Right hindlimb (tissue), 1 donor: ENCODE data around the gene DLL1.
"Not testable (repeated sequence)": the region's sequence is repeated elsewhere in the genome, so short reads cannot be mapped to it uniquely, and the experiment has no call there.

Experiments
- DNase-seq: peaks from one replicate; pipeline ENCODE4 v3.0.0-alpha.2; 2018

DLL1 gene, protein sequence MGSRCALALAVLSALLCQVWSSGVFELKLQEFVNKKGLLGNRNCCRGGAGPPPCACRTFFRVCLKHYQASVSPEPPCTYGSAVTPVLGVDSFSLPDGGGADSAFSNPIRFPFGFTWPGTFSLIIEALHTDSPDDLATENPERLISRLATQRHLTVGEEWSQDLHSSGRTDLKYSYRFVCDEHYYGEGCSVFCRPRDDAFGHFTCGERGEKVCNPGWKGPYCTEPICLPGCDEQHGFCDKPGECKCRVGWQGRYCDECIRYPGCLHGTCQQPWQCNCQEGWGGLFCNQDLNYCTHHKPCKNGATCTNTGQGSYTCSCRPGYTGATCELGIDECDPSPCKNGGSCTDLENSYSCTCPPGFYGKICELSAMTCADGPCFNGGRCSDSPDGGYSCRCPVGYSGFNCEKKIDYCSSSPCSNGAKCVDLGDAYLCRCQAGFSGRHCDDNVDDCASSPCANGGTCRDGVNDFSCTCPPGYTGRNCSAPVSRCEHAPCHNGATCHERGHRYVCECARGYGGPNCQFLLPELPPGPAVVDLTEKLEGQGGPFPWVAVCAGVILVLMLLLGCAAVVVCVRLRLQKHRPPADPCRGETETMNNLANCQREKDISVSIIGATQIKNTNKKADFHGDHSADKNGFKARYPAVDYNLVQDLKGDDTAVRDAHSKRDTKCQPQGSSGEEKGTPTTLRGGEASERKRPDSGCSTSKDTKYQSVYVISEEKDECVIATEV

GRCh38 chr6:170290296-170291128 lies at the start of gene DLL1:
Gene DLL1, minus strand, starts transcription at chr6:170291078. Its CDS starts 939 bp downstream, at chr6:170290139.
- DNase-seq = peak; percentile 70

- DNase-seq = not testable (repeated sequence)
These were observed 44.3 kb upstream of the DLL1 start for GRCh38 chr6:170335199-170335598.

GRCh38 chr6:170329321-170329720 lies 38.4 kb upstream of the DLL1 start:
- DNase-seq = no peak

- no peak for DNase-seq
These were observed 26.8 kb upstream of the DLL1 start for GRCh38 chr6:170317718-170318117.

DNA sequence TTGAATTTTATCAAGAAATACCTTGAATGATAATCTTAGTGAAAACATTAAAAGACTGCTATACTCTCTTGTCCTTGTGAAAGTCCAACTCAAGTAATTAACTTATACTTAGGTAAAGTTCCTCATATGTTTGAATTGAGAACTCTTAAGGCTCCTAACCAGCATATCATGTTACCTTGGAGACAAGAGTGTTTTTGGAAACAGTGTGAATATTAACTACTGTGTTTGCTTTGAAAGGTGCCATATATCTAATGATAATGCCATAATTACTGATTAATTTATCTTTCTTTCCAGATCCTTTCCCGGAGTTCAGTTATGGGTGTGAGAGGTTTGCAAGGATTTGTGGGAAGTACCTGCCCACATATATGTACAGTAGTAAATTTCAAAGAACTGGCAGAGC lies 26.2 kb upstream of the DLL1 start:
- DNase-seq = no peak

- DNase-seq = no peak
These were observed 25.2 kb upstream of the DLL1 start for GRCh38 chr6:170316071-170316470.

DNA sequence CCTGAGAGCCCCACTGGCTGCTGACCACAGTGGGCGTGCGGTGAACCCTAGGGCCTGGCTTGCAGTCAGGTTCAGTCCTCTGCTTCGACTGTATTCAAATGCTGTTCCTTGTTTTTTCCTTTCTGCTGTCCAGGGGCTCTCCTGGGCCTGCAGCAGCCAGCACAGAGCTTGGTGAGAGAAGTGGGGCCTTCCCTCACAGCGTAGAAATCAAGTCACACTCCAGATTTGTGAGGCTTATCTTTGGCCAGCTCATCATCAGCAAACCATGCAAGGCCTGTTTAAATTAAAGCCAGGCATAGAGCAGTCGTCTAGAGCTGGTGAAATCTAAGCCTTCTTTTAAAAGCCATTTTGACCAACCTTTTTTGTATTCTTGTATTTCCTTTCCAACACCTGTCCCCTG lies 24.1 kb upstream of the DLL1 start:
- DNase-seq = no peak

DNA sequence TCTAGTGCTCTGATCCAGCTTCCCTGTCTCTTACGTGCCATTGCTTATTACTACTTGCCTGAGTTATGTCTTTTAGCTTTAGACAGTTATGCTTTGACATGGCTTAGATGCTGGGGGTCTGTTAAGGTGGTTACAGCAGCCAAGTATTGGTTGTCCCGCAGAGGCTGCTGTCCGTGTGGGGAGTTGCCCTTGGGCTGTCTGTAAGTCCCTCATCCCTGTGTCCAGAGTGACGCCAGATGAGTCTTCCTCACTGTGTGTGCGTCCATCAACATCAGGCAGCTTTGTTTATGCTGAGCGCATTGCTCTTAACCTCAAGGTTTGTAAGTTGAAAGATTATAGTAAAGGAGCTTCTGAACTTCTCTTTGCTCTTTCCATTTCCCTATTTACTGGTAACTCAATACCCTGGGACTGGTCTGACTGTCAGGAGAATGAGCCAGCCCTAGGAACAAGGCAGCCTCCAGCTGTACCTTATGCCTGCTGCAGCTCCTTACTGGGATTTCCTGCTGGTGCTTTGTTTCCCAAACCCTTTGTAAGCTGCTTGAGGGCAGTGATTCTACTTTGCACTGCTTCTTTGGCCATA lies 22.9 kb upstream of the DLL1 start:
- no peak for DNase-seq

GRCh38 chr6:170312876-170313275 lies 22.0 kb upstream of the DLL1 start:
- no peak for DNase-seq

DNA sequence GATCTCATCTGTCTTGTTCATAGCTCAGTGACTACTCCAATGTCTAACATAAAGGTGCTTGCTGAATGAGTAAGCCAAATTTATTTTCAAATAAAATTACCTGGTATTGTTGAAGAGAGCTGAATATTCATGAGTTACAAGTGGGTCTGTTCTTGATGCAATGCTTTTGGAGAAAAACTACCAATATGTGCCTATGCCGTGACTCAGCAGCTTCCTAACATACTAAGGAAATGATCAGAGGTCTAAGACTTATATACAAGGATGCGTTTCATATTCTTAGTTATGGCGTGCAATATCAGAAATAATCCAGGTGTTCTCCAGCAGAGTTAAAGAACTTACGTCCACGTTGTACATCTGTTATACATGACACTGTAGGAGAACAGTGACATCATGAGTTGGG lies 20.8 kb upstream of the DLL1 start:
- no peak for DNase-seq

- DNase-seq = no peak
These were observed 17.9 kb upstream of the DLL1 start for GRCh38 chr6:170308761-170309160.

GRCh38 chr6:170307080-170307545 lies 16.2 kb upstream of the DLL1 start:
- peak; percentile 30 for DNase-seq

- peak; percentile 98 for DNase-seq
These were observed 15.6 kb upstream of the DLL1 start, which contains the start of gene FAM120B for GRCh38 chr6:170306324-170307079. Gene FAM120B, plus strand, starts transcription at chr6:170306758. Its CDS starts 10,633 bp downstream, at chr6:170317391.

DNA sequence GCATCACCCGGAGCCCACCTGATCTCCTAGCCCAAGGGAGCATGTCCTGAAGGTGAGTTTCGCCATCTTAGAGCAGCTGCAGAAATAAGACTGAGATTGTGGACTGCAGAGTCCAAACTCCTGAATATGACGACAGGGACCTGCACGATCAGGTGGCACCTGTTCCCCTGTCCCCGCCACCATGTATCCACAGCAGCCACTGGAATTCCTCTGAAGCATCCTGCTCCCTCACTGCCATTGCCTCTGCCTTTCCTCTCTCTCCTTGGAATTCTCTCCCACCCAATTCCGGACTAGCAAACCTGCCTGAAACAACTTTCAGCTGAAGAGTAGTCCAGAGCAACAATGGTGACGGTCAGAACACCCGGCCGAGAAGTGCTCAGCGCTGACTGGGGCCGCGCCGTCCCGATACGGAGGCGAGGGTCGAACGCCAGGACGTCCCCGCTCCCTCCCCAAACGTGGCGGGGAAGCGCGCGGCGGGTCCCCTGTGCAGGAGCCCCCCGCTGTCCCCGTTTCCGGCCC lies 15.0 kb upstream of the DLL1 start:
- DNase-seq = no peak

DNA sequence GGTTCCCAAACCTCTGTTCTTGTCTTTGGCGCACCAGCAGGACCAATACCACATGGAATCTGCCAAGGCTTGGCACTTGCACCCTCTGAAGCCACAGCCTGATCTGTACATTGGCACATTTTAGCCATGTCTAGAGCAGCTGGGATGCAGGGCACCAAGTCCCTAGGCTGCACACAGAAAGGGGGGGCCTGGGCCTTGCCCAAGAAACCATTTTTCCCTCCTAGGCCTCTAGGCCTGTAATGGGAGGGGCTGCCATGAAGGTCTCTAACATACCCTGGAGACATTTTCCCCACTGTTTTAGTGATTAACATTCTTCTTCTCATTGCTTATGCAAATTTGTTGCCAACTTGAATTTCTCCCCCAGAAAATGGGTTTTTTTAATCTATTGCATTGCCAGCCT lies 10.3 kb upstream of the DLL1 start:
- no peak for DNase-seq

- no peak for DNase-seq
These were observed 7.8 kb upstream of the DLL1 start for GRCh38 chr6:170298688-170299087.

DNA sequence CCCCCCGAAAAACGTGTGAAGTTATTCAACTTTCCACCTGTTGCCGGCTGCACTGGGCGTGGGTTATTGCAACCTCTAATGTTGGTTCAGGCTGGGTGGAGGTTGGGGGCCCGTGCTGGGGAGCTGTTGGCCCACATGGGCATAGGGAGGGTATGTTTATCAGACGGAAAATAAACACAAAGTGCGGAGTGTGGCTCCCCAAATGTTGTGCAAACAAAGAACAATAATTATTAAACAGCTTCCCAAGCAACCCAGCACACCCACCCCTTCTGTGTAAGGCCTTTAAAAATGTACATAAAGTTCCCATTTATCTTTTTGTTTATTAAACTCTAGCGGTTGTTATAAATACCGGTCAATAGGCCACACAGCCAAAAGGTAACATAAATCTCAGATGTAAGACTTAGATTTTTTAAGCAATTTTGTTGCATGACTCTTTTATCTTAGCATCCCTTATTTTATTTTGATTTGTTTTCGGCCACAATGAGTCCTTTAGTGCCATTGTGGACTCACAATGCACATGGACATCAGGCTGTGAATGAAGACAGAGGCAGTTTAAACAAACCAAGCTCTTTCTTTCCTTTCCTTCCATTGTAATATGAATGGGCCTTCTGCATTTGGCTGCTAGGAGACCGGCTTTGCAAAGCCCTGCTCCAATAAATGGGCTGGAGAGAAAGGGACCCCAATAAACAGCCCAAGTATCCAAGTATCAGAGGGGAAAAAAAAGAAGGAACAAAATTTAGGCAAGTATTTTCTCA lies 6.9 kb upstream of the DLL1 start:
- no peak for DNase-seq

DNA sequence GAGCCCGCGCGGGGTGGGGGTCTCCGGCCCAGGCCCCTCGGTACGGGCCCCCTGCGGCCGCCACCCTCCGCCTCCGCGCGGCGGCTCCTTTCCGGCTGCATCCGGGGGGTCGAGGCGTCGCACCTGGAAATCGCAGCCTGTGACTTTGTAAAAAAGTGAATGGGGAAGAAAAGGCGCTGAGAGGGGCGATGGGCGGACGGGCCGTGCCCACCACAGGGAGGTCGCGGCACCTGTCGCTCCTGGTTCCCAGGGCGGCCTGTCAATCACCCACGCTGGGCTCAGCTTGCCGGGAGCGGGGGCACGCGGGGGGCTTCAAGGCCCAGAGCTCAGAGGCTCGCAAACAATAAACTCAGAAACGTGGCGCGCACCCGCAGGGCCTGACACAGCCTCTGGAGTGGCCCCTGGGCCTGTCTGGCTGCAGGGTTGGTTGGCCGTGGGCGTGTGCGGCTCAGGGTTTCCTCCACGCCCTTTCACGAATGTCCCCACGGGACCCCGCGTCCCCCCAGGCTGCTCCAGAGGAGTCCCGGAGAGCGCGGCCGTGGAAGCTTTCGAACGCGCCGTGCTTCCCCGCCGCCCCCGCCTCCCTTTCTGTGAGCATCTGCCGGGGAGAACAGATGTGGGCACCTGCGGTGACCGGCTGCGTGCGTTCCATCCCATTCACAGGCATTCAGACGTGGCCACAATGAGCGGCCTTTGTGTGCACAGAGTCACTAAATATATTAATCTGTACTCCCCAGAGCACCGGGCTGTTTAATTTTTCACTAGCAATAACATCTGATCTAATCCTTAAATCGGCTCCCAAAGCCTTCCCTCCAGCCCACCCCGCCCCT lies 6.1 kb upstream of the DLL1 start:
- DNase-seq = no peak

GRCh38 chr6:170296423-170296745 lies 5.5 kb upstream of the DLL1 start:
- DNase-seq = no peak
